Vagina (tissue), 2 donors: Measurements from ENCODE around the gene CABP5.

Experiments
- POLR2A ChIP-seq, 2 donors: fragments of 450-650 bp; IDR thresholded peaks; one replicate each; pipeline ENCODE4 v1.6.1; 2017; ENCODE audit warnings: antibody characterized with exemption in 2 of 2, mild to moderate bottlenecking in 2 of 2, moderate library complexity in 2 of 2
- TF ChIP-seq, protein P1 (sequence below), 3 experiments: fragments of 450-650 bp in 2 of 3; fragments of 200-600 bp in 1 of 3; sonication (generic) in 1 of 3; IDR thresholded peaks; one replicate each; pipeline ENCODE4 v1.5.1; 2017 to 2019; ENCODE audit warnings: antibody characterized with exemption in 3 of 3, mild to moderate bottlenecking in 2 of 3, moderate library complexity in 2 of 3

- TF ChIP-seq, protein P1, sequence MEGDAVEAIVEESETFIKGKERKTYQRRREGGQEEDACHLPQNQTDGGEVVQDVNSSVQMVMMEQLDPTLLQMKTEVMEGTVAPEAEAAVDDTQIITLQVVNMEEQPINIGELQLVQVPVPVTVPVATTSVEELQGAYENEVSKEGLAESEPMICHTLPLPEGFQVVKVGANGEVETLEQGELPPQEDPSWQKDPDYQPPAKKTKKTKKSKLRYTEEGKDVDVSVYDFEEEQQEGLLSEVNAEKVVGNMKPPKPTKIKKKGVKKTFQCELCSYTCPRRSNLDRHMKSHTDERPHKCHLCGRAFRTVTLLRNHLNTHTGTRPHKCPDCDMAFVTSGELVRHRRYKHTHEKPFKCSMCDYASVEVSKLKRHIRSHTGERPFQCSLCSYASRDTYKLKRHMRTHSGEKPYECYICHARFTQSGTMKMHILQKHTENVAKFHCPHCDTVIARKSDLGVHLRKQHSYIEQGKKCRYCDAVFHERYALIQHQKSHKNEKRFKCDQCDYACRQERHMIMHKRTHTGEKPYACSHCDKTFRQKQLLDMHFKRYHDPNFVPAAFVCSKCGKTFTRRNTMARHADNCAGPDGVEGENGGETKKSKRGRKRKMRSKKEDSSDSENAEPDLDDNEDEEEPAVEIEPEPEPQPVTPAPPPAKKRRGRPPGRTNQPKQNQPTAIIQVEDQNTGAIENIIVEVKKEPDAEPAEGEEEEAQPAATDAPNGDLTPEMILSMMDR (IDR thresholded peaks at IDR 0.05) = no peak
- TF ChIP-seq POLR2A (IDR thresholded peaks at IDR 0.05) = no peak
Measured at GRCh38 chr19:48085904-48086864, 42.3 kb upstream of the CABP5 start.
